Stimulated activated CD8-positive, alpha-beta memory T cell treated with anti-CD3 and anti-CD28 coated beads, Interleukin-4, amount 100 ng/mL, for 4 hours (primary cell): ENCODE measurements around the gene UGT1A6.
"Not testable (repeated sequence)": the region's sequence is repeated elsewhere in the genome, so short reads cannot be mapped to it uniquely, and the experiment has no call there.

Source experiments
- DNase-seq, 2 donors: peaks; one replicate each; pipeline ENCODE4 v3.0.0-alpha.2; 2020; ENCODE audit warnings: low read depth in 2 of 2, low spot score in 1 of 2

UGT1A6 gene

GRCh38 chr2:233684640-233685039 is 8.1 kb upstream of the UGT1A6 start:
- DNase-seq, result no peak

- DNase-seq, result no peak
Observed at GRCh38 chr2:233686928-233687327, 5.8 kb upstream of the UGT1A6 start.

- DNase-seq, result no peak
Observed at GRCh38 chr2:233688341-233688740, 4.3 kb upstream of the UGT1A6 start.

GRCh38 chr2:233689031-233689430 is 3.7 kb upstream of the UGT1A6 start:
- no peak for DNase-seq

- DNase-seq, result no peak
Observed at GRCh38 chr2:233689501-233689900, 3.2 kb upstream of the UGT1A6 start.

- DNase-seq, result no peak
Observed at GRCh38 chr2:233690444-233690843, 2.2 kb upstream of the UGT1A6 start.

- DNase-seq, result no peak
Observed at GRCh38 chr2:233691443-233692433, 952 bp upstream of the UGT1A6 start.

- DNase-seq, result no peak
Observed at GRCh38 chr2:233693963-233694362, 1.3 kb downstream of the UGT1A6 start.

GRCh38 chr2:233698740-233699139 is 6.0 kb downstream of the UGT1A6 start:
- no peak for DNase-seq

GRCh38 chr2:233699424-233700027 is 6.8 kb downstream of the UGT1A6 start:
- DNase-seq, result no peak

GRCh38 chr2:233700028-233700635 is 7.4 kb downstream of the UGT1A6 start:
- DNase-seq, result no peak

- DNase-seq, result not testable (repeated sequence)
Observed at GRCh38 chr2:233700842-233701241, 8.2 kb downstream of the UGT1A6 start.

- DNase-seq, result no peak
Observed at GRCh38 chr2:233702238-233702637, 9.5 kb downstream of the UGT1A6 start.

- DNase-seq, result no peak
Observed at GRCh38 chr2:233705911-233706506, 13.3 kb downstream of the UGT1A6 start.

GRCh38 chr2:233706720-233707119 is 14.0 kb downstream of the UGT1A6 start:
- no peak for DNase-seq

- no peak for DNase-seq
Observed at GRCh38 chr2:233707940-233708644, 15.4 kb downstream of the UGT1A6 start.

- DNase-seq, result no peak
Observed at GRCh38 chr2:233708942-233709341, 16.3 kb downstream of the UGT1A6 start.

- peak; percentile 12 to 34 for DNase-seq
Observed at GRCh38 chr2:233711312-233712008, 18.8 kb downstream of the UGT1A6 start.

- no peak for DNase-seq
Observed at GRCh38 chr2:233712611-233713261, 20.0 kb downstream of the UGT1A6 start, which contains the start of gene UGT1A5. TSS of gene UGT1A5 (plus strand) at chr2:233712907. CDS start at chr2:233712992, 85 bp downstream.

GRCh38 chr2:233713262-233713615 is 20.5 kb downstream of the UGT1A6 start:
- DNase-seq, result no peak
